Posterior cingulate gyrus (tissue), 11 donors: ENCODE results near the gene MUL1.

ENCODE experiments used
- DNase-seq, 10 donors: peaks; one replicate each; pipeline versions ENCODE4 v3.0.0 to v3.0.0-alpha.2; 2020 to 2021; ENCODE audit warnings: mixed read lengths in 3 of 10
- intact Hi-C: fragments of 100-400 bp; cut with DNase I; formaldehyde crosslinking; loops from one replicate; pipeline ENCODE4 v1.15.1; 2023

MUL1 gene

GRCh38 chr1:20474333-20474975 lies 33.5 kb downstream of the MUL1 start:
- peak in 1 of 10 donors; percentile 13 for DNase-seq
- intact Hi-C loops = no loop called here

- intact Hi-C loops = no loop called here
- DNase-seq = peak in 1 of 10 donors; percentile 31
Measured at GRCh38 chr1:20473894-20474293, 34.1 kb downstream of the MUL1 start.

- intact Hi-C loops = no loop called here
- DNase-seq = peak in 6 of 10 donors; percentile 54 to 95 (median 80)
Measured at GRCh38 chr1:20472860-20473711, 34.9 kb downstream of the MUL1 start.

GRCh38 chr1:20472121-20472520 lies 35.8 kb downstream of the MUL1 start:
- intact Hi-C loops = no loop called here
- peak in 1 of 10 donors; percentile 41 for DNase-seq

- DNase-seq = peak in 2 of 10 donors; percentile 72 to 90
- intact Hi-C loops = no loop called here
Measured at GRCh38 chr1:20470194-20470593, 37.8 kb downstream of the MUL1 start.

- intact Hi-C loops = no loop called here
- DNase-seq = peak in 2 of 10 donors; percentile 39 to 52
Measured at GRCh38 chr1:20469406-20470076, 38.4 kb downstream of the MUL1 start.

- DNase-seq = peak in 1 of 10 donors; percentile 59
- intact Hi-C loops = no loop called here
Measured at GRCh38 chr1:20466273-20466672, 41.7 kb downstream of the MUL1 start.

- intact Hi-C loops = no loop called here
- DNase-seq = peak in 1 of 10 donors; percentile 74
Measured at GRCh38 chr1:20465187-20465586, 42.8 kb downstream of the MUL1 start.

GRCh38 chr1:20463502-20463901 lies 44.4 kb downstream of the MUL1 start:
- intact Hi-C loops = no loop called here

GRCh38 chr1:20462397-20462796 lies 45.6 kb downstream of the MUL1 start:
- intact Hi-C loops = no loop called here

More at GRCh38 chr1:20463502-20463901, 44.4 kb downstream of the MUL1 start:
- no peak for DNase-seq

GRCh38 chr1:20458717-20459116 lies 49.2 kb downstream of the MUL1 start:
- no peak for DNase-seq
- intact Hi-C loops = no loop called here

More at GRCh38 chr1:20462397-20462796, 45.6 kb downstream of the MUL1 start:
- peak; percentile 58 to 97 (median 78) for DNase-seq

GRCh38 chr1:20454004-20454403 lies 53.9 kb downstream of the MUL1 start:
- intact Hi-C loops = no loop called here

GRCh38 chr1:20449735-20450311 lies 58.1 kb downstream of the MUL1 start:
- intact Hi-C loops = loop anchor here (5.0 kb wide), 1 partner anchor 37 kb away; the partner anchor contains the start of gene CAMK2N1
- DNase-seq = no peak

More at GRCh38 chr1:20454004-20454403, 53.9 kb downstream of the MUL1 start:
- no peak for DNase-seq
